Kidney (tissue), 14 donors: ENCODE results near the gene GDE1. TPM values are rescaled to one million over a fixed set of nuclear protein-coding genes. Genes with fewer than 3 reads are reported as not detected.
A peak's percentile ranks its signal among the peaks of the same experiment; 100 is the strongest.

Experiments used
- DNase-seq, 5 donors: peaks; one replicate each; pipeline ENCODE4 v3.0.0-alpha.2; 2013 to 2020
- FAIRE-seq: peaks from 2 replicates; lab custom pipeline; 2012; peaks lifted over from hg19 to GRCh38; lab: Jason Lieb, UNC
- H3K27ac ChIP-seq, 2 donors: one replicate each; pipeline ENCODE4 v1.7.0; 2013; ENCODE audit warnings: low read depth in 2 of 2, low read length in 2 of 2, inconsistent platforms in 1 of 2
- H3K27me3 ChIP-seq: one replicate; pipeline ENCODE4 v1.7.1; 2013; ENCODE audit warnings: low read length, inconsistent platforms; ENCODE audit not compliant: control insufficient read depth, insufficient read depth
- H3K36me3 ChIP-seq, 3 donors: one replicate each; pipeline versions ENCODE4 v1.7.0 to v1.7.1; 2013; ENCODE audit warnings: low read length in 3 of 3, control low read depth in 1 of 3, inconsistent platforms in 1 of 3; ENCODE audit not compliant: insufficient read depth in 3 of 3, control insufficient read depth in 2 of 3
- H3K4me1 ChIP-seq, 3 donors: one replicate each; pipeline versions ENCODE4 v1.7.0 to v1.7.1; 2013; ENCODE audit warnings: low read length in 3 of 3, inconsistent platforms in 1 of 3, low read depth in 1 of 3; ENCODE audit not compliant: control insufficient read depth in 2 of 3, insufficient read depth in 2 of 3
- H3K4me3 ChIP-seq, 3 donors: one replicate each; pipeline versions ENCODE4 v1.7.0 to v1.8.1; 2013; ENCODE audit warnings: low read length in 3 of 3, control low read depth in 1 of 3, inconsistent platforms in 1 of 3
- H3K9ac ChIP-seq, 3 donors: one replicate each; pipeline versions ENCODE4 v1.7.0 to v1.7.1; 2013; ENCODE audit warnings: low read length in 3 of 3, control low read depth in 1 of 3, inconsistent platforms in 1 of 3
- H3K9me3 ChIP-seq, 3 donors: one replicate each; pipeline versions ENCODE4 v1.7.0 to v1.7.1; 2013; ENCODE audit warnings: low read length in 3 of 3, control low read depth in 1 of 3, inconsistent platforms in 1 of 3; ENCODE audit not compliant: control insufficient read depth in 2 of 3, insufficient read depth in 1 of 3
- CTCF ChIP-seq: IDR thresholded peaks from 3 replicates; pipeline ENCODE4 v1.5.1; 2012; ENCODE audit warnings: mild to moderate bottlenecking, moderate library complexity, borderline replicate concordance; ENCODE audit not compliant: insufficient read depth; ENCODE audit errors: extremely low read depth
- intact Hi-C: fragments of 100-400 bp; cut with DNase I; formaldehyde crosslinking; loops from one replicate; pipeline ENCODE4 v1.11.1; 2022
- polyA plus RNA-seq: library from polyadenylated mRNA; stranded (reverse); fragments of 350-450 nt; fragmentation: Illumina TruSeq; extraction: RNeasy Lipid Tissue Mini Kit (QIAGEN cat#74804); gene quantifications from one replicate; pipeline ENCODE4 v1.2.3, GENCODE V29; 2014; ENCODE audit warnings: low read depth, low replicate concordance; ENCODE audit not compliant: insufficient read depth
- total RNA-seq: library from RNA; stranded (reverse); fragmentation: NEBNext Ultra II Directional; extraction: Animal tissue kit (Norgen Biotek cat#: 25700); gene quantifications from one replicate; pipeline ENCODE4 v1.2.1, GENCODE V29; 2021
- donor health status: control.
- donor health status: control.
- donor health status: control.
- donor health status: control.
- donor health status: control.
- donor health status: DM: yes; HTN: yes; CAD: no.
- donor health status: Normal renal cell carcinoma (clear cell type).

GDE1 gene
- total and polyA plus RNA-seq, 2 donors from 2014 or later, result 48.2 to 54.7 TPM

GRCh38 chr16:19490619-19491018 lies 31.3 kb downstream of the GDE1 start:
- Histone ChIP-seq H3K9me3 (no peaks in the 10 kb centered on the region), H3K9ac (no peak overlapping the region), H3K4me3 (no peak overlapping the region), H3K36me3 (no peaks in the 10 kb centered on the region), H3K27me3 (no peaks in the 10 kb centered on the region), H3K4me1 (no peaks in the 10 kb centered on the region), H3K27ac (no peak overlapping the region)
- FAIRE-seq, result no peak
- DNase-seq, result no peak
- TF ChIP-seq CTCF, result no peak
- intact Hi-C loops, result no loop called here

GRCh38 chr16:19488213-19488640 lies 33.7 kb downstream of the GDE1 start:
- TF ChIP-seq CTCF, result no peak
- Histone ChIP-seq H3K9ac (no peak overlapping the region), H3K27ac (no peak overlapping the region), H3K4me3 (no peak overlapping the region), H3K36me3 (no peaks in the 10 kb centered on the region), H3K4me1 (no peaks in the 10 kb centered on the region), H3K27me3 (no peaks in the 10 kb centered on the region), H3K9me3 (no peaks in the 10 kb centered on the region)
- DNase-seq (peak in 2 of 5 donors; percentile 8 to 24), FAIRE-seq (no peak)
- intact Hi-C loops, result no loop called here

- H3K27ac ChIP-seq, result no peak overlapping the region
- no peak overlapping the region for H3K4me3 ChIP-seq
- no peak for TF ChIP-seq CTCF
- H3K27me3 ChIP-seq, result no peaks in the 10 kb centered on the region
- H3K36me3 ChIP-seq, result no peaks in the 10 kb centered on the region
- intact Hi-C loops, result no loop called here
- FAIRE-seq (no peak), DNase-seq (no peak)
- no peaks in the 10 kb centered on the region for H3K9me3 ChIP-seq
- H3K4me1 ChIP-seq, result no peaks in the 10 kb centered on the region
- no peak overlapping the region for H3K9ac ChIP-seq
Observed at GRCh38 chr16:19486750-19487325, 35.1 kb downstream of the GDE1 start.

- Histone ChIP-seq H3K9me3 (no peaks in the 10 kb centered on the region), H3K4me1 (no peaks in the 10 kb centered on the region), H3K4me3 (no peak overlapping the region), H3K27ac (no peak overlapping the region), H3K9ac (no peak overlapping the region), H3K27me3 (no peaks in the 10 kb centered on the region), H3K36me3 (no peaks in the 10 kb centered on the region)
- intact Hi-C loops, result no loop called here
- no peak for TF ChIP-seq CTCF
- FAIRE-seq (no peak), DNase-seq (no peak)
Observed at GRCh38 chr16:19486051-19486450, 35.8 kb downstream of the GDE1 start.
